DMS 273 treated with DMSO at 0.1 percent for 48 hours (cell line): ENCODE measurements around the gene NCBP3.
"Not testable (repeated sequence)": the region's sequence is repeated elsewhere in the genome, so short reads cannot be mapped to it uniquely, and the experiment has no call there.

Source experiments
- DNase-seq: peaks from one replicate; lab custom pipeline; 2025; lab: John Stamatoyannopoulos, UW

NCBP3 gene

DNA sequence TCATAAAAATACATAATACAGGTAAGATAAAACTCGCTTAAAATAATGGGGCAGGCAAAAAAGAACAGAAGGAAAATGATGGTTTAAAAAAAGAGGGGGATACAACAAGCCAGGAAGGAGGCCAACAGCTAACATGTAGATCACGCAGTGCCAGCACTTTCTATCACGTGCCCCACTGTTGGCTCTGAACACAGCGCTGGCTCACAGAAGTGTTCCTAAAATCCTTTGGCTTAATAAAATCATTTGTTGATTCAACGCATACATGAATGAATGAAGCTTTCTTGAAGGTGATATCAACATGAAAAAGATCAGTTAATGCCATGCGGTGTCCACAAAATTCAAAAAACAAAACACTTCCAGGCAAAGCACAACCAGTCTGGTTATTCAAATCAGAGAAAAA, 53.6 kb downstream of the NCBP3 start:
- no peak for DNase-seq

DNA sequence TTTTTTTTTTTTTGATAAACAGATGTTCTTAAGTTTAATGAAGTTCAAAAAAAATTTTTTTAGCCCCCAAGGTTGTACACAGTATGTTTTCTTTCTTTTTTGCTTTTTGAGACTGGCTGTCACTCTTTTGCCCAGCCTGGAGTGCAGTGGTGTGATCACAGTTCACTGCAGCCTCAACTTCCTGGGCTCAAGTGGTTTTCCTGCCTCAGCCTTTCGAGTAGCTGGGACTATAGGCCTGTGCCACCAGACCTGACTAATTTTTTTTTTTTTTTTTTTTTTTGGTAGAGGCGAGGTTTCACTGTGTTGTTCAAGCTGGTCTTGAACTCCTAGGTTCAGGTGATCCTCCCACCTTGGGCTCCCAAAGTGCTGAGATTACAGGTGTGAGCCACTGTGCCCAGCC, 57.8 kb downstream of the NCBP3 start:
- no peak for DNase-seq

DNA sequence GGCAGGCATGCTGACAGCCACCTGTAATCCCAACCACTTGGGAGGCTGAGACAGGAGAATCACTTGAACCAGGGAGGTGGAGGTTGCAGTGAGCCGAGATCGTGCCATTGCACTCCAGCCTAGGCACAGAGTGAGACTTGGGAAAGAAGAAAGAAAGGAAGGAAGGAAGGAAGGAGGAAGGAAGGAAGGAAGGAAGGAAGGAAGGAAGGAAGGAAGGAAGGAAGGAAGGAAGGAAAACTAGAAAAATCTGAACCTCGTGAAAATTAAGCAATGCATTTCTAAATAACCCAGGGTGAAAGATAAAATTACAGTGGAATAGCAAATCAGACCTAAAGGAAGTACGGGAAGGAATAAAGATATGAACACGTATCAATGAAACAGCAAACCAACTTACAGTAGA, 60.7 kb downstream of the NCBP3 start:
- DNase-seq: not testable (repeated sequence)

DNA sequence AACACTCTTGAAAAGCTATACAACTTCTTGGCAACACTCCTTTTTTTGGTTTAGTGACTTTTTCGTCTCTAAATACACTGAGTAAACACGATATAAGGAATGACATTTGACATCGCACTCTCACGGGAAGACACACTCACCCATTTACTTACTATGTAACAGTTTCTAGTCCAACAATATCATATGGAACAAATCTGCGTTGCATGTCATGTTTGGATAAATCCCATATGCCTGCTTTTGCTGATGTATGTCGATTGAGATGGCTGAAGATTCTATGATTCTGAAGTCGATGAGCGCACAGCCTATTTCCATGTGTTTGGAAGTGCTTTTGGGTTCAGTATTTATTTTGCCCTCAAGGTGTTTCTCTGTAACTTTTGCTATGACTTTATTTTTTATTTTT, 63.3 kb downstream of the NCBP3 start:
- no peak for DNase-seq

DNA sequence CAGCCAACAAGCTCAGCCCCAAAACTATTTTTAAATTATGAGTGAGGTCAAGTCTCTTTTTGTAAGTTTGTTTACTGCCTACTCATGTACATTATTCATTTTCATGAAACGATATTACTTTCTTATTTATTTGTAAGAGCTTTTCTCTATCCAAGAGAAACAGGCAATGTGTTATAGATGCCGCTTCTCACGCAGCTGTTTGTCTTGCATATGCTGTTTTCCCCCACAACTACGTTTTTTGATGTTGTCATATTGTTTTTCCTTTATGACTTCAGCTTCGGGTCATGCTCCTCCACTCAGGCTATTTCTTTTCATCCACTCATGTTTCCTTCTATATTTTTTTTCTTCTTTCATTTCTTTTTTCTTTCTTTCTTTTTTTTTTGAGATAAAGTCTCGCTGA, 65.1 kb downstream of the NCBP3 start:
- no peak for DNase-seq

DNA sequence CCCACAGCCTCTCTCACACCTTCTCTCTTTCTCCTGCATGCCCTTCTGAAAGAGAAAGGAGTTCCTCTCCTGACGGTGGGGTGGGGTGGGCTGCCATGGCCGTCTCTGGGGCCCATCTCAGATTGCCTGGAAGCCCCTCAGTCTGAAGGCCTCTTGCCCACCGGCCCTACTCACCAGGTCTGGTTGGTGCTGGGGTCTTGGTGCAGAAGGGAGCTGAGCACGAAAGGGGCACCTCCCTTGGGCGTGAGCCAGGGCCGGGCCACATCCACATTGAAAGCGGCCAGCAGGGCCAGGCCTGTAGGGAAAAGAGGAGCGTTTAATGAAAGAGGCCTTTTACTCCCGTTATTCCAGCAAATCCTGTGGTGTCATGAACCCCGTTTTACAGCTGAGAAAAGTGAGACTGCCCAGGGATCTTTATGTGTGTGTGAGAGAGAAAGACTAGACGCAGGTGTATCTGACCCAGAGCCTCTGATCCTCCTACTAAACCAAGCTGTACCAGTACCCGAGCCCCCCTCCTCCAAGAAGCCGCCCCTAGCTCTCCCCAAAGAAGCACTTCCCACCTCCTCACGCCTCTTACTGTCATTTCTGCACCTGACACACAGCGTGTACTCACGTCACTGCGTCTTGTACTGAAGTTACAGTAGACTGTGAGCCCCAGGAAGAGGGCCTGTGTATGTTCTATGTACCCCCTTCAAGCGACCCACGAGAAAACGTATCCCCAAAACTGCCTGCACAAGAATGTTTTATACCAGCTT, 68.5 kb downstream of the NCBP3 start:
- DNase-seq: no peak

DNA sequence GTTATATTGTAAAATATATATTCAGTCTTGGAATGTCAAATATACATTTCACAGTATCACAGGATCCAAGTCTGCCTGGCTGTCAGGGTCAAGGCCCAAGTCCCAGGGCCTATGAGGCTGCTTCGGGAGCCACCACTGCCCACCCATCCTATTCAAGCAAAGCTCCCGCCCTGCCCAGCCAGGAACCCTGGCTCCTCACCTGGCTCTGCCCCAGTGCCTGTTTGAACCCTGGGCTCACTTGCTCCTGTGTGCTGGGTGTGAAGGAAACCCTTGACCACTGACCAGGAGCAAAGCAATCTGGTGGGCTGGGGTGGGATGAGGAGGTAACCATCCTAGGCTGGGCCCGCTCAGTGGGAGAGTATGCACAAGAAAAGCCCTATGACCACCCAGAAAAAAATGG, 72.1 kb downstream of the NCBP3 start:
- DNase-seq: no peak

DNA sequence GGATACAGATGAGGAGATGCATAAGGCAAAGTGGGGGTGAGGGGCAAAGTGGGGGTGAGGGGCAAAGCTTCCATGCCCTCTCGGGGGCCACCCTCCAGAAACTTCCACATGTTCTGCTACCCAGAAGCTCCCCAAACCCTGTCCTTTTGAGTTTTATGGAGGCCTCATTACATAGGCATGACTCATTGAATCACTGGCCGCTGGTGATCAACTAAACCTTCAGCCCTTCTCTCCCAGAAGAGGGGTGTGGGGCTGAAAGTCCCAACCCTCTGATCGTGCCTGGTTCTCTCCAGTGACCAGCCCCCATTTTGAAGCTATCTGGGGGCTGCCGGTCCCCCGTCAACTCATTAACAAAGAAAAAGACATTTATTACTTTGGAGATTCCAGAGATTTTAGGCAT, 72.5 kb downstream of the NCBP3 start:
- no peak for DNase-seq

DNA sequence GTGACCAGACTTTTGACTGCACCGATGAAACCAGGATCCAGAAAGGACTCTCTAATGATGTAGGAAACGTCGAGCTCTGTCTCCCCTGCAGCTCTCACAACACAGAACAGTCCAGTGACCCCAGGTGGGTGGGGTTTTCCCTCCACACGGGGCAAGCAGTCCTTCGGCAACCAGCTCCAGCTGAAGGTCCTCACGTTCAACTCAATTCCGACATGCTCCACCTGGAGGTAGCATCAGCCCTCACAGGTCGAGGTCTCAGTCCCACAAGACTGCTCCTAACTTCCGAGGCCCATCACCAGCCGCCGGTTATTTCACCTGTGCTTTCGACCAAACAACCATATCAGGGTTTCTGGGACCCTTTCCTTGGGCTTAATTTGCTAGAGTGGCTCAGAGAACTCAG, 73.3 kb downstream of the NCBP3 start:
- DNase-seq: no peak

DNA sequence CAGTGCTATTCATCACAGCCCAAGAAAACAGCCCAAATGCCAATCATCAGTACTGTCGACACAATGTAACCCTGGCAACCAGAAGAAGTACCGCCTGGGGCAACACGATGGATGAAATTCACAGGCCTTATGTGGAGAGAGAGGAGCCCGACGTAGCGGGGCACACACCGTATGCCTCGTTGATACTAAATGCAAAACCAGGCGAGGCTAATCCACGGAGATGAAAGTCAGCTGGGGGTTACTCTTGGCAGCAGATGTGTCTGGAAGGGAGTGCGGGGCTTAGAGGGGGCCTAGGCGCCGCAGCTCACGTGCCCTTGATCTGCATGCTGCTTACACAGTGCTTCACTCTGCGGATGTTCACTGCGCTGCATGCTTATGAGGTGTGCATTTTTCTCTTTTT, 74.9 kb downstream of the NCBP3 start:
- DNase-seq: no peak

DNA sequence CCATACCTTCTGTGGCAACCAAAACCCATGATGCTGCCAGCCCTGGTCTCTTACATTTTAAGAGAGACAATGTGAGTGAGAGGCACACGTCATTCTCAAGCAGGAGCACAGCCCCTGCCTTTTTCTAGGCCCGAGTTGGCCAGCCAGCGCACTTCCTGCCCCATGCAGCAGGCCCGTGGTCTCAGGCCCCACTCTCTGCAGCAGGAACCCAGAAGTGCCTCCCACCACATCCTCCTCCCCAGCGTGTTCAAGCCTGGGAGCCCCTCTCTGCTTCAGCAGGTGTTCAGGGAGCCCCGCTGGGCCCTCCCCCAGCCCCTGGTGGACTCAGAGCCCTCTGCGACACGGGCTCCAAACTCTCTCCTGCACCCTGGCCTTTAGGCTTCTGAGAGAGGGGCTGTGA, 75.6 kb downstream of the NCBP3 start:
- DNase-seq: no peak

DNA sequence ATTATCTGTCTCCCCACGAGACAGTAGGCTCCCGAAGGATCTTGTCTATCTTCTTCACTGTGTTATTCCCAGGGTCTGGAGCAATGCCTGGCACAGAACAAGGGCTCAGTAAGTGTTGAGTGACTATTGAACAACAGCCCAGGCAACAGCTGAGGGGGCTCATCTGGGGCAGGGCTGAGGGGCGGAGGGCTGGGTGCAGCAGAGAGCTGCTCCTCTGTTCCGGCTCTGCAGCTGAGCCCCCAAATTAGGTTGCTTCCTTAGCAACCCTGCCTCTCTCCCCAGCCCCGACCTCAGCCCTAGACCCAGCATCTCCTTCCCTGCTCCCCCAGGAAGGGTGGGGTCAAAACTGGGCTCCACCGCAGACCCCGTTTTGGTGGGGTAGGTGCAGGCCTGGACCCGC, 77.3 kb downstream of the NCBP3 start:
- no peak for DNase-seq

DNA sequence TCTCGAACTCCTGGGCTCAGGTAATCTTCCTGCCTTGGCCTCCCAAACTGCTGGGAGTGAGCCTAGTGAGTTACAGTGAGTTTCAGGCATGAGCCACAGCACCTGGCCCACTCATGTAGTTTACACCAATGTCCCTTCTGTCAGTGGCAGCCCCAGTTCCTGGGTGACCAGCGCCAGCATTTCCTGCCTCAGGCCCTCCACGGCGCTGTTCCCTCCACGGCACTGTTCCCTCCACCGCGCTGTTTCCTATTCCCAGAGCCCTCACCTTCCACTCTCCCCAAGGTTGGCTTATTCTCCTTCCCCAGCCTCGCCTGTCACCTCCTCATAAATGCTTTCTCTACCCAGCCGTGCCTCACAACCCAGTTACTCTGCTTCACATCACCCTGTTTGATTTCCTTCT, 77.7 kb downstream of the NCBP3 start:
- no peak for DNase-seq

DNA sequence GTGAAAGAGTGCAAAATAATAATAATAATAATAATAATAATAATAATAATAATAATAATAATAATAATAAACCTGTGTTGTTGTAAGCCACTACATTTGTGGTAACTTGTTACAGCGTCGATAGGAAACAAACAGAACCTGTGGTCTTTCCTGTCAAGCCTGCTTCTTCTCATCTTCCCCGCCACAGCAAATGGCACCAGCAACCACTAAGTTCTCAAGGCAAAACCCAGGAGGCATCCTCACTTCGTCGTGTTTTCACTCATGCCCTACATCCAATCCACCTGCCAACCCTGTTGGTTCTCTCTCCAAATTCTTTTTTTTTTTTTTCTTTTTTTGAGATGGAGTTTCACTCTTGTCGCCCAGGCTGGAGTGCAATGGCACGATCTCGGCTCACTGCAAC, 79.3 kb downstream of the NCBP3 start:
- DNase-seq: no peak

DNA sequence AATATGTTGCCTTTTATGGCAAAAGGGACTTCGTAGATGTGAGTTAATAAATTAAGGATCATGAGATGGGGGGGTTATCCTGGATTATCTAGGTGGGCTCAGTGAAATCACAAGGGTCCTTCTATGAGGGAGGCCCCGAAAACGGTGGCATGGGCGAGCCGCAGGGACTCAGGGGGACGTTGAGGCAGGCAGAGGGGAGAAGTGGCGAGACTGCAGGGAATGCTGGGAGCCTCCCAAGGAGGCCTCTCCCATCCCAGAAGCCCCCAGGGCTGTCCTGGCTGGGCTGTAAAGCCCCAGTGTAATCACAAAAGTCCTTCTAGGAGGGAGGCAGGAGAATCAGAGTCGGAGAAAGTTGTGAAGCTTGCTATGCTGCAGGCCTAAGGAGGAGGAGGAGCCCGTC, 80.1 kb downstream of the NCBP3 start:
- no peak for DNase-seq

DNA sequence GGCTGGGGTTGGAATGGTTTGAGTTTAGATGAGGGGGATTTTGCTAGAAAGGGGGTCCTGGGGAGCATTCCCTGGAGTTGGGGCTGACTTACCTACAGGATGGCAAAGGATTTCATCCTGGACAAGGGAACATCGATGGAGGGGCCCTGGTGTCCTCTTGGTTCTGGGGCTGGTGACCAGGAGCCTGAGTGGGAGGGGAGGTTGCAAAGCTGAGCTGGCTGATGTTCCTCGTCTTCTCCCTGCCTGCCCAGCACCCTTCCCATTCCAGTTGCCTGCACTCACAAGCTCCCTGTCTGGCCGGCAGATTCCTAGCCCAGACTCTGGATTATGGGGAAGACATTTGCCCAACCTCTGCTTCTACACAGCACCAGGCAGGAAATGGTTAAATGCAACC, 82.3 kb downstream of the NCBP3 start:
- no peak for DNase-seq

DNA sequence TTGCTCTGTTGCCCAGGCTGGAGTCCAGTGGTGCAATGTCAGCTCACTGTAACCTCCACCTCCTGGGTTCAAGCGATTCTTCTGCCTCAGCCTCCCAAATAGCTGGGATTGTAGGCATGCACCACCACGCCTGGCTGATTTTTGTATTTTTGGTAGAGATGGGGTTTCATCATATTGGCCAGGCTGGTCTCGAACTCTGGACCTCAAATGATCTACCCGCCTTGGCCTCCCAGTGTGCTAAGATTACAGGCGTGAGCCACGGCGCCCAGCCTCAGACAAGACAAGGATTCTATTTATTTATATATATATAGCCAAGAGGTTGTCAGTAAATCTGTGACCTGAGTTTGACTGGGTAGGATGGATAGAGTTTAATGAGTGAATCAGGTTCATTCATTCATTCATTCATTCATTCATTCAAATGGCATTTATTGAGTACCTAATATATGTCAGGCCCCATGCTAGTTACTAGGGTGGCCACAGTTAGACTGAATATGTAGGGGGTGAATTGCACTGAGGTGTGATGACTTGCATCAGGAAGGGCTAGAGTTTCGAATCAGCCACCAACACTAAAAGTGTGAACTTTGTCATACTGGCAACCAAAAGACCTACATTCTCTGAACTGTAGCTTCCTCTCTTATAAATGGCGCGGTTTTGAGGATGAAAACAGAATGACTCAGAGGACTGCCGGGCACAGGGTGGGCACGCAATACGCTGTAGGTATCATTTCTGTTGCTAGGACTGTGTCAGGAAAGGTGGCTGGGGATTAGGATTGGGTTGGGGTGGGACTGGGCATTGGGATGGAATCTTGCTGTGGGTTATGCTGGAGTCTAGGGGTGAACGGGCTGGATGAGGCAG, 82.9 kb downstream of the NCBP3 start:
- no peak for DNase-seq

DNA sequence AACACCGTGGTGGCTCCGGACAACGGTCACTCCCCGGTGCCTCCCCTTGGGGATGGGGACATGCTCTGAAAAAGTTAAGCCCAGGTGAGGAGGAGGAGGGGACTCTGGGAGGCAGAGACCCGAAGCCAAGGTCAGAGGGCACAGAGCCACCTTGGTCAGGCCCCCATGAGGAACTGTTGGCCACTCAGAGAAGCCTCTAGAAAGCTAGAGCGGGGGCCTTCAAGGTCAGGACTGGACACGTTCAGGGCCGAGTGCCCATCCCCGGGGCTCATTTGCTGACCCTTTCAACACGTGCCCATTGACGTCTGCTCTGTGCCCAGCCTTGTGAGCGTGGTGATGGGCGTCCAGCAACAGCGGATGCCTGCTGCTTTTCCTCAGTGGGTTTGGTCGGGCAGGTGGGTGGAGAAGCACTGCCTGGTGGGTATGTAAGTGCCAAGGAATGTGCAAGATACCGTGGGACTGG, 84.1 kb downstream of the NCBP3 start:
- DNase-seq: no peak

DNA sequence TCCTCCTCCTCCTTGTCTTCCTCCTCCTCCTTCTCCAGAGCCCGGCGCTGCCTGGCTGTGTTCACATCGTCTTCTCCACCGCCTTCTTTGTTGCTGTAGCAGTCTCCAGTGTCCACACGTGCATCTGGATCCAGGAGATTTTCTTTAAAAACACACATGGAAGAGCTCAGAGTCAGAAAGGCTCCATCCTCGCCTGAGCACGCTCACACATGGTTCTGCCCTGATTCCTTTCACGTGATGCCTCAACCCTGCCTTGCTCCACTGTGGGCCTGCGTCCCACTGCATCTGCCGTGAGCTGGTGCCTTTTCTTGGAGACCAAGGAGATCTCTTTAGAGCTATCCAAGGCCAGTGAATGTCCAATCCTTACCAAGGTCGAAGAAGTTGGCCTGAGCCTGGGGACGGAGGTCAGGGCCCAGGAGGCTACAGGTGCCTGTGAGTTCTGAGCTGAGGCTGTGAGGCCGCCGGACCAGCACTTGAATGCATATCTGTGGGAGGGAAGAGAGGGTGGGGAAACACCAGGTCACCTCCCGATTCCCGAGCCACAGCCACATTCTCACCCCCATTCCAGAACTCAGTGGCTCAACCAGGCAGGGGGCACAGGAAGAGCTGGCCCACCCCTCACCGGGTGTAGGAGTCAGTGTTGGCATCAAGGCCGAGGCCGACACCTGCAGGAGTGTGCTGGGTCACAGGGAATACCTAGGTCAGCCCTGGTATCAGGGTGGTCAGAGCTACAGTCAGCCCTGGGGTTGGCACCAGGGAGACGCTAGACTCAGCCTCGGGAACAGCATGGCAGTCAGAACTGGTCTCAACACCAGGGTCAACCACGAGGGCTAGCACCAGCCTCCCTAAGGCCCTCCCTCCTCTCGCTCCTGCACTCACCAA, 84.8 kb downstream of the NCBP3 start:
- no peak for DNase-seq

DNA sequence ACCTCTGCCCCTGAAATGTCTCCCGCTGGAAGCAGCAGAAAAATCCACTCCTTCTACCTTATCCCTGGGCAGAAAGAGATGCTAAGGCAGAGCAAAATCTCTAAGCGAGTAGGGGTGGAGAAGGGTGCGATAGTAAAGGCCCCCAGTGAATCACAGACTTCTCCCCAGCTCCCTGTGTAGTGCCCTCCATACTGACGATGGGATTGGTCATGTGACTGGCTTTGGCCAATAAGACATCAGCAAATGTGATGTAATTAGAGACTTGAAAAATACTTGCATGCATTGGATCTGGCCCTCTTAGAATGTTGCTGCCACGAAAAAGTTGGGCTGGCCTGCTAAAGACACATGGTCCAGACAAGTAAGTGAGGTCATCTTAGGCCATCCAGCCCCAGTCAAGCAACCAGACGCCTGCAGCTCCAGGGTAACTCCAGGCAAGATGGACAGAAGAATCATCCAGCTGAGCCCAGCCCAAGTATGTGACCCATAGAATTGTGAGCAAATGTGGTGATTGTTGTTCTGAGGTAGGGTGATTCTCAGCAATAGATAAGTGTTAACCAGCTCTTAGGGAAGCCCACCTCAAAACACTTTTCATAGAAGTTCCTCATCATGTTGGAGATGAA, 86.3 kb downstream of the NCBP3 start:
- no peak for DNase-seq

DNA sequence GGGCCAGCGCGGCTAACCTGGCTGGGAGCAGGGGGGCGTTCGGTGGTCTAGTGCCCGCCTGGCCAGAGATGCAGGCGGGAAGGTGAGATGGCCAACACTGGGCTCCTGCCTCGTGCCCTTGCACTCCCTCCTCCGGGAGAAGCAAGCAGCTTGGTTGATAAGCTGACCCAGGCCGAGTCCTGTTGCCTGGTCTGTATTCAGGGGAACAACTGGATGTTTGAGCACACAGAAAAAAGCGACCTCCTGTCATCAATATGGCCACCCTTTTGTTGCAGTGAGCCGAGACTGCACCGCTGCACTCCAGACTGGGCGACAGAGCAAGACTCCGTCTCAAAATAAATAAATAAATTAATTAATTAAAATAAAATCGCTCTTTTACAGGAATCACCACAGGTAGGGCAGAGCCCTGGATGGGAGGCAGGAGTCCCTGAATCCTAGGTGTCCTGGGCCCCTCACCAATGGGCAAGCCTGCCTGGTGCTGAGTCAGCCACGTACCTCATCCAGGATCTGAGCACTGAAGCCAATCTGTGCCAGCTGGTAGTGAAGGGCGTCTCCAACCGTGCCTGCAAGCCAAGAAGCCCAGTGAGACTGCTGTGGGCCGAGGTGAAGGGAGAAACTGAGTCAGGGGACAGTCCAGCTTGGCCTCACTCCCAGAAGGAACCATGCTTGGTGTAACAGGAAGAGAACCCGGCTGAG, 90.6 kb downstream of the NCBP3 start:
- no peak for DNase-seq
